GM21825 (cell line): ENCODE data around the gene CCT5.
"Not testable (repeated sequence)": the region's sequence is repeated elsewhere in the genome, so short reads cannot be mapped to it uniquely, and the experiment has no call there.

ENCODE experiments used
- ATAC-seq: cut with Tn5 transposase; IDR thresholded peaks from one replicate; pipeline ENCODE4 v1.9.1; 2021; ENCODE audit warnings: mild to moderate bottlenecking, moderate library complexity; ENCODE audit not compliant: unreplicated experiment

The CCT5 gene

DNA sequence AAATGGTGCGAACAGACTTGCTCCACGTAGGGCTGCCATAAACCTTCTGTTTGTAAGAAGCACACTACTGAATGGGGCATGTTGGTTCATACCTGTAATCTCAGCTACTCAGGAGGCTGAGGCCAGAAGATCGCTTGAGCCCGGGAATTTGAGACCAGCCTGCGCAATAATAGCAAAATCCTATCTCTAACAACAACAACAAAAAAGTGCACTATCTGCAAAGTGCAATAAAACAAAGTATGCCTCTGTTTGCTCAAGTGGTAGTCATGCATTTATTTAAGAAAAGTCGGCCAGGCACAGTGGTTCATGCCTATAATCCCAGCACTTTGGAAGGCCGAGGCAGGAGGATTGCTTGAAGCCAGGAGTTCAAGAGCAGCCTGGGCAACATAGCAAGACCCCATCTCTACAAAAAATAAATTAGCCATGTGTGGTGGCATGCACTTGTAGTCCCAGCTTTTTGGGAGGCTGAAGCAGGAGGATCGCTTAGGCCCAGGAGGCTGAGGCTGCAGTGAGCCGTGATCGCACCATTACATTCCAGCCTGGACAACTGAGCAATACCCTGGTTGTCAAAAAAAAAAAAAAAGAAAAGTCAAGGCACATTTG, 5.6 kb upstream of the CCT5 start:
- no peak for ATAC-seq

GRCh38 chr5:10246761-10247160, 3.3 kb upstream of the CCT5 start:
- ATAC-seq, result no peak

DNA sequence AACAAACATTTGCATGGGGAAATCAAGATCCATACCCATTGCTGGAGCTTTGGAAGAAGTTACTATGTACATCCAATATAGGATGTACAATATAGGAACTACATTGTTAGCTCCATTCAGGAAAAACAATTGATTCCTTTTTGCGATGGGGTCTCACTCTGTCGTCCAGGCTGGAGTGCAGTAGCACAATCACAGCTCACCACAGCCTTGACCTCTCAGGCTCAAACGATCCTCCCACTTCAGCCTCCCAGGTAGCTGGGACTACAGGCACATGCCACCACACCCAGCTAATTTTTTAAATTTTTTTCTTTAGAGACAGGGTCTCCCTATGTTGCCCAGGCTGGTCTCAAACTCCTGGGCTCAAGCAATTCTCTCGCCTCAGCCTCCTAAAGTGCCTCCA, 2.9 kb upstream of the CCT5 start:
- ATAC-seq, result not testable (repeated sequence)

- ATAC-seq, result peak; percentile 2
Observed at GRCh38 chr5:10248378-10249260, 1.5 kb upstream of the CCT5 start.

GRCh38 chr5:10250806-10251276, 761 bp downstream of the CCT5 start:
- ATAC-seq, result peak; percentile 14

- ATAC-seq, result no peak
Observed at GRCh38 chr5:10251405-10251804, 1.3 kb downstream of the CCT5 start.

DNA sequence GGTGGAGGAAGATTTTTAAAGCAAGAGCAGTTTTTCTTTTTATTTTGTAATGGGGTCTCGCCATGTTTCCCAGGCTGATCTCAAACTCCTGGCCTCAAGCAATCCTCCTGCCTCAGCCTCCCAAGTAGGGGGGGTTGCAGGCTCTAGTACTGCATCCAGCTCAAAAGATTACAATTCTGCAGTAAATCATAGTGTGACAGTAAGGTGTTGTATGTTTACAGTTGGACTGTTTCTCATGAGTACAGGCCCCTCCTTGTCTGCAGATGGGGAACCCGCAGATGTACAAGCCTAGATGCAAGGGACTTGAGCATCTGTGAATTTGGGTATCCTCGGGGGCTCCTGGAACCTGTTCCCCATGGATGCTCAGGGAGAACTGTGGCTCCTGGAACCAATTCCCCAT, 3.3 kb downstream of the CCT5 start:
- no peak for ATAC-seq

DNA sequence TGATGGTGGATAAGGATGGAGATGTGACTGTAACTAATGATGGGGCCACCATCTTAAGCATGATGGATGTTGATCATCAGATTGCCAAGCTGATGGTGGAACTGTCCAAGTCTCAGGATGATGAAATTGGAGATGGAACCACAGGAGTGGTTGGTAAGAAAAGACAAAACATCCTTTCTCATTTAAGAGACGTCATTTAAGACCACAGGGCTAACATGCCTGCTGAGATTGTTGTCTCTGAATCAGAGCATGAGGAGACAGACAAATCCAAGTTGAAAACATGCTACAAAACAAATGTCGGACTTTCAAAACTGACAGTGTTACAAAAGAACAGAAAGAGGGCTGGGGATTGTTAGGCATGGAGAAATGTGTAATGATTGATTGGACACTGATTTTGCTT, 4.6 kb downstream of the CCT5 start:
- ATAC-seq, result no peak

- no peak for ATAC-seq
Observed at GRCh38 chr5:10257870-10258269, 7.8 kb downstream of the CCT5 start.

DNA sequence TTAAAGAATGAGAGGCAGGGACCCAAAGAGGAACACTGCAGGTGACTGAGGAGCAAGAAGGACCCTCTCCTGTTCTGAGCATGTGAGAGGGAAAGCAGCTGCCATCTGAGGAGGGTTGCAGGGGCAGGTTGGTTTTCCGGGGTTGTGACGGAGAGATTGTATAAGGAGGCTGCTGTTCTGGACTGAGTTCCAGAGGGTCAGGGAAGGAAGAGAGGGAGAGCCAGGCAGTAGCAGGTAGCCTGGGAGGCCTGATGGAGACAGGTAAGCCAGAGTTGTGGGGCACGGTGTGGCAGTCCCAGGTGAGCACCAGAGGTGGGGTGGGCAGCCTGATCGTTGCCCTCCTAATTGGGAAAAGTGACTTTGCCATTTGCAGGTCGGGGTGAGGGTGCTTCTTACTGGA, 9.8 kb downstream of the CCT5 start:
- ATAC-seq, result no peak

DNA sequence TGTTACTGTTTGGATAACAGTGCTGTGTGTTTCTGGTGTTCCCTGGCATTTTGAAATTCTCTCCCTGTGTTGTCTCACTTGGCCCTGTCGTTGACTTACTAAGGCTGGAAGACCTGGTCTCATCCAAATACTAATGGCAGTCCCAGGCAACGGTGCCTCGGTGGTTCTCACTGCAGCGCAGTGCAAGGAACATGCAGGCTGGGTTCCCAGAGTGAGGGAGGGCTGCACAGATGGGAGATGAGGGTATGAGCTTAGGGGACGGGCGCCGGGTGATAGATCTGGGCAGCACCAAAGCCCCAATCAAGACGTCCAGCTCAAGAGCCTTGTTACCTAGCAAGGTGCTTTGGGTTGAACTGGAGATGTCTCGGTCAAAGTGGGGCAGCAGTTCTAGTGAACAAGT, 11.0 kb downstream of the CCT5 start:
- no peak for ATAC-seq

GRCh38 chr5:10262121-10262774, 12.2 kb downstream of the CCT5 start:
- no peak for ATAC-seq

GRCh38 chr5:10262995-10263394, 12.9 kb downstream of the CCT5 start:
- no peak for ATAC-seq

GRCh38 chr5:10264604-10265003, 14.5 kb downstream of the CCT5 start:
- no peak for ATAC-seq

GRCh38 chr5:10265245-10266109, 15.4 kb downstream of the CCT5 start:
- no peak for ATAC-seq

GRCh38 chr5:10266137-10266536, 16.1 kb downstream of the CCT5 start:
- no peak for ATAC-seq

GRCh38 chr5:10266839-10267238, 16.8 kb downstream of the CCT5 start:
- no peak for ATAC-seq

DNA sequence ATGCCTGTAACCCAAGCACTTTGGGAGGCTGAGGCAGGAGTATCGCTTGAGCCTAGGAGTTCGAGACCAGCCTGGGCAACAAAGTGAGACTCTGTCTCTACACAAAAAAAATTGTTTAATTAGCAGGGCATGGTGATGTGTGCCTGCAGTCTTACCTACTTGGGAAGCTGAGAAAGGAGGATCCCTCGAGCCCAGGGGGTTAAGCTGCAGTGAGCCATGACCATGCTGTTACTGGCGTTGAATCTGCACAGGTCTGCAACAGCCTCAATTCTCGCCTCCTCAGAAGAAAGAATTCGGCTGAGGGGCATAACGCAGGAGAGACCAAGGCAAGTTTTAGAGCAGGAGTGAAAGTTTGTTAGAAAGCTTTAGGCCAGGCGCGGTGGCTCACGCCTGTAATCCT, 18.0 kb downstream of the CCT5 start:
- ATAC-seq, result no peak

DNA sequence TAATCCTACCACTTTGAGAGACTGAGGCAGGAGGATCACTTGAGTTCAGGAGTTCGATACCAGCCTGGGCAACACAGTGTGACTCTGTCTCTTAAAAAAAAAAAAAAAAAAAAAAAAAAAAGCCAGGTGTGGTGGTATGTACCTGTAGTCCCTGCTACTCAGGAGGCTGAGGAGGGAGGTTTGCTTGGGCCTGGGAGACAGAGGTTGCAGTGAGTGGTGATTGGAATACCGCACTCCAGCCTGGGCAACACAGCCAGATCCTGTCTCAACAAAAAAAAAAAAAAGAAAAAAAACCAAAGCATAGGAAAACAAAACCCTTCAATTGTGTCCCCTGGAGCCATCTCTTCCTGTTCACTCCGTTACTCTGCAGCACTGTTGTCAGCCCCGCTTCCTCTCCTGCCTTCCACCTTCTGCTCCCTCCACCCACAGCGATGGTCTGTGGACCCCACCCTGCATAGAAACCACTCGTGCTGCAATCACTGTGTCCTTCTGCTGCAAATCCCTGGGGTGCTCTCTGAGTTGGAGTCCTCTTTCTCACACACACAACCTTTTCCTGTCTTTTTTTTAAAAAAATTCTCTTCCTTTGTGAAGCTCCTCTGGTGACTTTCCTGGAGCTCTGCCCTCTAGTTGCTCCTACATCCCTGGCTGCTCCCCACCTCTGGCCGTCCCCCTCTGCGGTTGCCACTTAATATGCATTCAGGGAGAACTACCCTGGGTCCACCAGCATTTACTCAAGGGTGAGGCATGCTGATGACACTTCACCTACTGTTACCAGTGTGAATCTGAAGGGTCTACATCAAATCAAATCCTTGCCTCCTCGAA, 22.2 kb downstream of the CCT5 start:
- no peak for ATAC-seq

DNA sequence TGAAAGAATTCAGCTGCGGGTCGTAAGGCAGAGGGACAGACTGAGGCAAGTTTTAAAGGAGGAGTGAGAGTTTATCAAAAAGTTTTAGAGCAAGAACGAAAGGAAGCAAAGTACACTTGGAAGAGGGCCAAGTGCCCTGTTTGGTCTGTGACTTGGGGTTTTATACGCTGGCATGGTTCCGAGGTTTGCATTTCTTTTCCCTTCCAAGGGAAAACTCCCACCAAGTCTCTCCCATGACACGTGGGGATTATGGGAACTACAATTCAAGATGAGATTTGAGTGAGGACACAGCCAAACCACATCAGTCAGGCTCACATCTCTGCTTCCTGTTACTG, 22.8 kb downstream of the CCT5 start:
- not testable (repeated sequence) for ATAC-seq
